SK-N-SH treated with all-trans-retinoic acid at 6 μM for 48 hours (cell line): ENCODE data around the gene MRPL28.
"Not testable (repeated sequence)": the region's sequence is repeated elsewhere in the genome, so short reads cannot be mapped to it uniquely, and the experiment has no call there.

ENCODE experiments used
- ATAC-seq: fragments of 200-7000 bp; cut with Tn5 transposase; 3 replicates; pipeline ENCODE4 v1.9.1; 2020; ENCODE audit warnings: mild to moderate bottlenecking, moderate library complexity
- ARNTL ChIP-seq: fragments of 450-650 bp; formaldehyde crosslinking; IDR thresholded peaks from 2 replicates; pipeline ENCODE4 v1.5.0; 2020; ENCODE audit warnings: low read depth, mild to moderate bottlenecking, moderate library complexity, borderline replicate concordance
- BACH2 ChIP-seq: fragments of 250-450 bp; sonication (Bioruptor Pico); IDR thresholded peaks from 2 replicates; pipeline ENCODE4 v1.9.0; 2021; ENCODE audit warnings: mild to moderate bottlenecking, borderline replicate concordance
- CSDC2 ChIP-seq: fragments of 250-450 bp; sonication (Bioruptor Pico); IDR thresholded peaks from 2 replicates; pipeline ENCODE4 v1.5.0; 2020; ENCODE audit warnings: mild to moderate bottlenecking, moderate library complexity
- ESRRG ChIP-seq: fragments of 250-450 bp; sonication (Bioruptor Pico); IDR thresholded peaks from 2 replicates; pipeline ENCODE4 v1.6.1; 2021; ENCODE audit warnings: mild to moderate bottlenecking
- GLIS3 ChIP-seq: fragments of 250-450 bp; sonication (Bioruptor Pico); IDR thresholded peaks from 2 replicates; pipeline ENCODE4 v1.5.0; 2020; ENCODE audit warnings: mild to moderate bottlenecking, moderate library complexity
- ISL1 ChIP-seq: fragments of 250-450 bp; sonication (Bioruptor Pico); IDR thresholded peaks from 2 replicates; pipeline ENCODE4 v2.1.2; 2022; ENCODE audit warnings: mild to moderate bottlenecking, moderate library complexity
- OSR1 ChIP-seq: fragments of 250-450 bp; sonication (Bioruptor Pico); IDR thresholded peaks from 2 replicates; pipeline ENCODE4 v1.8.0; 2022; ENCODE audit warnings: moderate library complexity, mild to moderate bottlenecking, inconsistent platforms
- PPARA ChIP-seq: fragments of 250-450 bp; sonication (Bioruptor Pico); IDR thresholded peaks from 2 replicates; pipeline ENCODE4 v1.5.0; 2020; ENCODE audit warnings: mild to moderate bottlenecking, borderline replicate concordance
- RARB ChIP-seq: fragments of 250-450 bp; sonication (Bioruptor Pico); IDR thresholded peaks from 2 replicates; pipeline ENCODE4 v1.8.0; 2021; ENCODE audit warnings: mild to moderate bottlenecking, moderate library complexity
- SNAI2 ChIP-seq: fragments of 250-450 bp; sonication (Bioruptor Pico); IDR thresholded peaks from 2 replicates; pipeline ENCODE4 v1.5.0; 2020; ENCODE audit warnings: mild to moderate bottlenecking, moderate library complexity
- TCF4 ChIP-seq: fragments of 250-450 bp; sonication (Bioruptor Pico); IDR thresholded peaks from 2 replicates; pipeline ENCODE4 v1.8.0; 2021; ENCODE audit warnings: mild to moderate bottlenecking, moderate library complexity, borderline replicate concordance
- TOX ChIP-seq: fragments of 250-450 bp; sonication (Bioruptor Pico); IDR thresholded peaks from 2 replicates; pipeline ENCODE4 v1.8.0; 2021; ENCODE audit warnings: mild to moderate bottlenecking, moderate library complexity, borderline replicate concordance
- ZC3H10 ChIP-seq: fragments of 250-450 bp; sonication (Bioruptor Pico); IDR thresholded peaks from 2 replicates; pipeline ENCODE4 v1.5.1; 2021; ENCODE audit warnings: mild to moderate bottlenecking, moderate library complexity
- ZFP3 ChIP-seq: fragments of 250-450 bp; sonication (Bioruptor Pico); IDR thresholded peaks from 2 replicates; pipeline ENCODE4 v1.5.0; 2020; ENCODE audit warnings: mild to moderate bottlenecking, moderate library complexity
- ZFP30 ChIP-seq: fragments of 450-650 bp; formaldehyde crosslinking; IDR thresholded peaks from 2 replicates; pipeline ENCODE4 v1.5.0; 2022; ENCODE audit warnings: mild to moderate bottlenecking, moderate library complexity
- ZNF565 ChIP-seq: fragments of 450-650 bp; formaldehyde crosslinking; conservative IDR thresholded peaks from 2 replicates; pipeline ENCODE4 v1.5.0; 2020; ENCODE audit warnings: low read depth, mild to moderate bottlenecking, moderate library complexity
- ZNF70 ChIP-seq: fragments of 450-650 bp; formaldehyde crosslinking; IDR thresholded peaks from 2 replicates; pipeline ENCODE4 v1.5.0; 2020; ENCODE audit warnings: mild to moderate bottlenecking, moderate library complexity
- TF ChIP-seq, protein P1 (sequence below): fragments of 250-450 bp; sonication (Bioruptor Pico); IDR thresholded peaks from 2 replicates; pipeline ENCODE4 v1.5.0; 2020; ENCODE audit warnings: mild to moderate bottlenecking, moderate library complexity
- TF ChIP-seq, protein P2 (sequence below): fragments of 250-450 bp; sonication (Bioruptor Pico); IDR thresholded peaks from 2 replicates; pipeline ENCODE4 v1.5.1; 2021; ENCODE audit warnings: mild to moderate bottlenecking, moderate library complexity
- TF ChIP-seq, protein P3 (sequence below): fragments of 250-450 bp; sonication (Bioruptor Pico); IDR thresholded peaks from 2 replicates; pipeline ENCODE4 v1.8.0; 2020; ENCODE audit warnings: mild to moderate bottlenecking, moderate library complexity, borderline replicate concordance

The MRPL28 gene

DNA sequence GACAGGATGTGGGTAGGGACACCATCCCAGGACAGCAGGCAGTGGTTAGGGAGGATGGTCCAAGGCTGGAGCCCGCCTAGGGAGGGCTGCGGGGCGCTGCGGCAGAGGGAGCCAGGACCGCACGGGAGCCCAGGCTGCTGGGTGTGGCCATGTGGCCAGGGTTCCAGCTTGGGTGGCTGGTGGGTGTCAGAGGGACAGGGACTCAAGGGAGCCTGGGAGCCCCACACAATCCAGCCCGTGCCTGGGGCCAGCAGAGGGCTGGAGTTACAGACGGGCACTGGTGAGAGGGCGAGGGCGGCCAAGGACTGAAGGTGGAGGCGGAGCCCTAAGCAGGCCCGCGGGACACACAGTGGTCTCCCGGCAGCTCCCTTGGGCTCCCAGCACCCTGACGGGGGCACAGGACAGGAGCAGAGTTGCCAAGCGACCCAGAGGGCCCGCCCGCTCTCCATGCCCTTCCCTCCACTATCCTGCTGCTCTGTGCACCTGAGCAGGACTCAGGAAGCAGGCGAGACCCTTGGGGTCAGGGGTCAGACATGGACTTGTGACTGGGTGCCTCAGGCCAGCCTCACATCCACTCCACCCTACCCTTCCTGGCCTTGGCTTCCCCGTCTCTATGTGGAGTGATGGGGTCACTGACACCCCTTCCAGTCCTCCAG, 7.1 kb downstream of the MRPL28 start:
- peak; percentile 2; the same call in 2 of the 3 replicates for ATAC-seq
- no peak for TF ChIP-seq SNAI2 (CRISPR knock-in tag)

DNA sequence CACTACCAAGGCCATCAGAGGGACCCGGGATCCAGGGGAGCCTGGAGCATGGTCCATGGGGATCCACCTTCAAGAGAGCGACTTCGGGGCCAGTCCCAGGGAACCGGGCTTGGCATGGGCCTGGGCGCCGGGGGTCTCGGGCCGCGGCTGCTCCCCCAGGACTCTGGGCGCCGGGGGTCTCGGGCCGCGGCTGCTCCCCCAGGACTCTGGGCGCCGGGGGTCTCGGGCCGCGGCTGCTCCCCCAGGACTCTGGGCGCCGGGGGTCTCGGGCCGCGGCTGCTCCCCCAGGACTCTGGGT, 7.7 kb downstream of the MRPL28 start:
- ATAC-seq: not testable (repeated sequence)

DNA sequence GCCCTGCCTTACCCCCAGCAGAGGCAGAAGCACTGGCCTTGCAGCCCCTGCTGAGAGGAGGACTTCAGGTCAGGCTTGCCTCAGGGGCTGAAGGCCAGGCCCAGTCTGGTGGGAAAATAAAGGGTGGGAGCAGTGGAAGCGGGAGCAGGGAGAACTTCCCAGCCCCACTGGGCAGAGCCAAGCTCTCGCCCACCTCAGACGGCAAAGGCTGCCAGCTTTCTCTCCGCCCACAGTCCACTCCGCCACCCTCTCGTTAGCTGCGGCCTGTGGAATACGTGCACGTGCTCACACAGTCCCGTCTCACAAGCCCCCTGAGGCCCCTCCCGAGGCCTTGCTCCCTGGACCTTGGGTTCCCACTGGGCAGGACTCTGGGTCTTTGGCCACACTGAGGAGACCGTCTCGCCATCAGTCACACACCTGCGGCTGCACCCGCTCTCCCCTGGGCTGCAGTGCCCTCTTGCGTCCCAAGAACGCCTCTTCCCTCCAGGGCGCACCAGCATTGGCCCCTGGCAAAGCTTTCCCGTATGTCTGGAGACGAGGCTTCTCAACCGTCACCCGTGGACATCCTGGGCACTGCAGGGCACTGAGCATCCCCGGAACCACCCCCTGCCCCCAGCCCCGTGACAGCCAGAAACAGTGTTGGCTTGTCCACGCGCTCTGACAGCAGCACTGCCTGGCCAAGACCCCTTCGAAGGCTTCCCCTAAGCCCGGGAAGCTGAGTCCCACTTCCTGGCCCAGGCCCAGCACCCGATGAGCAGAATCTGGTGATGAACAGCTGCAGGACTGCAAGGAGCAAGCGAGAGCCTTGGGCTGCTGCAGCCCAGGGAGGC, 8.3 kb downstream of the MRPL28 start:
- ATAC-seq: peak; percentile 90
- no peak for TF ChIP-seq ZFP30 (CRISPR knock-in tag)
- no peak for TF ChIP-seq TCF4
- no peak for TF ChIP-seq OSR1 (CRISPR knock-in tag)
- TF ChIP-seq SNAI2 (CRISPR knock-in tag): no peak
- TF ChIP-seq RARB (CRISPR knock-in tag): no peak
- TF ChIP-seq ZNF565: no peak
- no peak for TF ChIP-seq ESRRG
- TF ChIP-seq ARNTL (CRISPR knock-in tag): no peak
- TF ChIP-seq PPARA (CRISPR knock-in tag): no peak
- TF ChIP-seq, protein P1, sequence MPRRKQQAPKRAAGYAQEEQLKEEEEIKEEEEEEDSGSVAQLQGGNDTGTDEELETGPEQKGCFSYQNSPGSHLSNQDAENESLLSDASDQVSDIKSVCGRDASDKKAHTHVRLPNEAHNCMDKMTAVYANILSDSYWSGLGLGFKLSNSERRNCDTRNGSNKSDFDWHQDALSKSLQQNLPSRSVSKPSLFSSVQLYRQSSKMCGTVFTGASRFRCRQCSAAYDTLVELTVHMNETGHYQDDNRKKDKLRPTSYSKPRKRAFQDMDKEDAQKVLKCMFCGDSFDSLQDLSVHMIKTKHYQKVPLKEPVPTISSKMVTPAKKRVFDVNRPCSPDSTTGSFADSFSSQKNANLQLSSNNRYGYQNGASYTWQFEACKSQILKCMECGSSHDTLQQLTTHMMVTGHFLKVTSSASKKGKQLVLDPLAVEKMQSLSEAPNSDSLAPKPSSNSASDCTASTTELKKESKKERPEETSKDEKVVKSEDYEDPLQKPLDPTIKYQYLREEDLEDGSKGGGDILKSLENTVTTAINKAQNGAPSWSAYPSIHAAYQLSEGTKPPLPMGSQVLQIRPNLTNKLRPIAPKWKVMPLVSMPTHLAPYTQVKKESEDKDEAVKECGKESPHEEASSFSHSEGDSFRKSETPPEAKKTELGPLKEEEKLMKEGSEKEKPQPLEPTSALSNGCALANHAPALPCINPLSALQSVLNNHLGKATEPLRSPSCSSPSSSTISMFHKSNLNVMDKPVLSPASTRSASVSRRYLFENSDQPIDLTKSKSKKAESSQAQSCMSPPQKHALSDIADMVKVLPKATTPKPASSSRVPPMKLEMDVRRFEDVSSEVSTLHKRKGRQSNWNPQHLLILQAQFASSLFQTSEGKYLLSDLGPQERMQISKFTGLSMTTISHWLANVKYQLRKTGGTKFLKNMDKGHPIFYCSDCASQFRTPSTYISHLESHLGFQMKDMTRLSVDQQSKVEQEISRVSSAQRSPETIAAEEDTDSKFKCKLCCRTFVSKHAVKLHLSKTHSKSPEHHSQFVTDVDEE: no peak
- no peak for TF ChIP-seq ZFP3
- TF ChIP-seq CSDC2 (CRISPR knock-in tag): no peak
- TF ChIP-seq GLIS3 (CRISPR knock-in tag): no peak
- TF ChIP-seq, protein P2, sequence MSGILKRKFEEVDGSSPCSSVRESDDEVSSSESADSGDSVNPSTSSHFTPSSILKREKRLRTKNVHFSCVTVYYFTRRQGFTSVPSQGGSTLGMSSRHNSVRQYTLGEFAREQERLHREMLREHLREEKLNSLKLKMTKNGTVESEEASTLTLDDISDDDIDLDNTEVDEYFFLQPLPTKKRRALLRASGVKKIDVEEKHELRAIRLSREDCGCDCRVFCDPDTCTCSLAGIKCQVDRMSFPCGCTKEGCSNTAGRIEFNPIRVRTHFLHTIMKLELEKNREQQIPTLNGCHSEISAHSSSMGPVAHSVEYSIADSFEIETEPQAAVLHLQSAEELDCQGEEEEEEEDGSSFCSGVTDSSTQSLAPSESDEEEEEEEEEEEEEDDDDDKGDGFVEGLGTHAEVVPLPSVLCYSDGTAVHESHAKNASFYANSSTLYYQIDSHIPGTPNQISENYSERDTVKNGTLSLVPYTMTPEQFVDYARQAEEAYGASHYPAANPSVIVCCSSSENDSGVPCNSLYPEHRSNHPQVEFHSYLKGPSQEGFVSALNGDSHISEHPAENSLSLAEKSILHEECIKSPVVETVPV (CRISPR knock-in tag): no peak
- TF ChIP-seq ISL1: no peak
- TF ChIP-seq, protein P3, sequence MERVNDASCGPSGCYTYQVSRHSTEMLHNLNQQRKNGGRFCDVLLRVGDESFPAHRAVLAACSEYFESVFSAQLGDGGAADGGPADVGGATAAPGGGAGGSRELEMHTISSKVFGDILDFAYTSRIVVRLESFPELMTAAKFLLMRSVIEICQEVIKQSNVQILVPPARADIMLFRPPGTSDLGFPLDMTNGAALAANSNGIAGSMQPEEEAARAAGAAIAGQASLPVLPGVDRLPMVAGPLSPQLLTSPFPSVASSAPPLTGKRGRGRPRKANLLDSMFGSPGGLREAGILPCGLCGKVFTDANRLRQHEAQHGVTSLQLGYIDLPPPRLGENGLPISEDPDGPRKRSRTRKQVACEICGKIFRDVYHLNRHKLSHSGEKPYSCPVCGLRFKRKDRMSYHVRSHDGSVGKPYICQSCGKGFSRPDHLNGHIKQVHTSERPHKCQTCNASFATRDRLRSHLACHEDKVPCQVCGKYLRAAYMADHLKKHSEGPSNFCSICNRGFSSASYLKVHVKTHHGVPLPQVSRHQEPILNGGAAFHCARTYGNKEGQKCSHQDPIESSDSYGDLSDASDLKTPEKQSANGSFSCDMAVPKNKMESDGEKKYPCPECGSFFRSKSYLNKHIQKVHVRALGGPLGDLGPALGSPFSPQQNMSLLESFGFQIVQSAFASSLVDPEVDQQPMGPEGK (CRISPR knock-in tag): no peak
- TF ChIP-seq BACH2: no peak
- TF ChIP-seq ZC3H10 (CRISPR knock-in tag): no peak
- no peak for TF ChIP-seq ZNF70 (CRISPR knock-in tag)
- TF ChIP-seq TOX (CRISPR knock-in tag): no peak

DNA sequence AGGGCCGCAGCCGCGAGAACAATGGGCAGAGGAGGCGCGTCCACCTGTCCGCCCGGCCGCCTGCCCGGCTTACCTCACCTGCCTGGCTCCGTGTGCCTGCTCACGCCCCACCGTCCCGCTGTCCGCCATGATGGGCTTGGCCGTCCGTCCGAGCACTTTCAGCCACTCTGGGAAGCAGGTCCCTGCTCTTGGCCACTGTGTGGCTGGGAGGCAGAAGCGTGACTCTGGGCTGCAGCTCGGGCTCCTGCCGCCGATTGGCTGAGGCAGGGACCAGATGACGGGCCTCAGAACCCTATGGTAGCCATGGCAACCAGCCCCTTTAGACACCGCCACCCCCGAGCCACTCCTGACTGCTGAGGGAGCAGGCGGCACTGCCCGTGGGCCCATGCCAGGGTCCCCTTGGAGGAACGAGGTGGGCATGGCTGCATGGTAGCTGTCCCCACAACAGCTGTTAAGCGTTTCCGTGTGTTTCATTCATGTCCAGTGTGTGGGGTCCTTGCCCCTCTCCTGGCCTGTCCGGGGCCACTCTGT, 8.9 kb downstream of the MRPL28 start:
- no peak for ATAC-seq
- TF ChIP-seq CSDC2 (CRISPR knock-in tag): no peak
- TF ChIP-seq, all 23 proteins: peak for 0

DNA sequence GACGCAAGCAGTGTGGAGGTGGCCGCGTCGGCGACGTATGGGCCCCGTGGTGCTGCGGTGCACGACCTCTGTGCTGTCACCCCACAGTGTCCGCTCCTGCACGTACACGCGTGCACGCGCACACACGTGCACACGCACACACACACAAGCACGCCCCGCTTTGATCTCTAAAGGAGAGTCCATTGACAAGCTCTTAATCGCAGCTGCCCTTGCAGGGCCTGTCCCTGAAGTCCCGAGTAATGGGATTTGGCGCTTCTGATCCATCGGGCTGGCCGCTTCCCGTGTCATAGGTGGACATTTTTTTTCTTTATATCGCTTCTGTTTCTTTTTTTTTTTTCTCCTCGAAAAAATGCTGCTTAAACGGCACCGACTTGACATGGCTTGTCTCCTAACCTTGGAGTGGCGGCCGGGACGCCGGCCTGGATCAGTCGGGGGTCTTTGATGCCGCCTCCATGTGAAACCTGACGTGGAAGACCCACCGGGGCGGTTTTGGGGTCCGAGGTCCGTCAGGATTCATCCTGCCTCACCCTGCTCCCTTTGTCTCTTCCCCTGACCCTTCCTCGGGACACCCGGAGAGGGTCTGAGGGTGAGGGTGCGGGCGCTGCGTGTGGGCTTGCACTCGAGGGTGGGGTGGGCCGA, 9.5 kb downstream of the MRPL28 start:
- no peak for ATAC-seq
- TF ChIP-seq, protein P1: no peak
- TF ChIP-seq RARB (CRISPR knock-in tag) (no peak), TOX (CRISPR knock-in tag) (no peak), ZC3H10 (CRISPR knock-in tag) (no peak), ZFP3 (no peak), PPARA (CRISPR knock-in tag) (no peak), BACH2 (no peak), TCF4 (no peak), ARNTL (CRISPR knock-in tag) (no peak), GLIS3 (CRISPR knock-in tag) (no peak), OSR1 (CRISPR knock-in tag) (no peak), SNAI2 (CRISPR knock-in tag) (no peak)
- TF ChIP-seq, protein P3 (CRISPR knock-in tag): no peak
